Right kidney (tissue), 1 donor: ENCODE data around the gene SRGAP2B.
"Not testable (repeated sequence)": the region's sequence is repeated elsewhere in the genome, so short reads cannot be mapped to it uniquely, and the experiment has no call there.

Experiments used
- DNase-seq: peaks from one replicate; pipeline ENCODE4 v3.0.0-alpha.2; 2016

SRGAP2B gene

GRCh38 chr1:144946525-144947480 lies 148.3 kb downstream of the SRGAP2B start:
- DNase-seq = not testable (repeated sequence)

- DNase-seq = not testable (repeated sequence)
Measured at GRCh38 chr1:144941710-144942109, 153.4 kb downstream of the SRGAP2B start.

DNA sequence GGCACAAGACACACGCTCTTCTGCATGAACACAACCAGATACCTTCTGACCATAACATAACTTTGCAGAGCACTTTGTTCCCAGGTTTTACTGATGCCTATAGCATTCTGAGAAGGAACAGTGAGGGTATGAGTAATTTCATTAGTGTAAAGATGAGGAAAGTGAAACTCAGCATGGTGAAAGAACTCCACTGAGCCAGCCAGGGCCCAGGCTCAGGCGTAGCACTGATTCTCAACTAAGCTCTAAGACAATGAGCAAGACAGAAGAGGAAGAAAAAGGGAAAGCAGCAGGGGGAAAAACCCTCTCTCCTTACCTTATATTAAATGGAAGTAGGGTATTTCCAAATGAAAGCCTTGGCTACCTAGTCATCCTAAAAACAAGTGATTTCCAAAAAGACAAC lies 155.1 kb downstream of the SRGAP2B start:
- DNase-seq = not testable (repeated sequence)

DNA sequence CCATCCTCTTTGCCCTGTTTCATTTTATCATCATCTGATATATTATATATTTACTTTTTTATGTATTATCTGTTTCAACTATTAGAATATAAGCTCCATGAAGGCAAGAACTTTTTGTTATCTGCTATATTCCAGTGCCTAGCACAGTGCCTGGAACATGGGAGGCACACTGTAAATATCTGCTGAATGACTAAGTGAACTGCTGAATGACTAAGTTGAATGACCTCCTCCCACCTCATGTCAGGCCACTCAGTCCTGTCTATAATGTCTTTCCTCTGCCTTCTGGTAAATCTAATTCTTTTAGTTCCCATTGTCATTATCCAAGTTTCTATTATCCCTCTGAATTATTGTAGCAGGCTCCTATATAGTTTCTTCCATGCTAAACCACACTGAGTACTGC lies 156.5 kb downstream of the SRGAP2B start:
- DNase-seq = not testable (repeated sequence)

DNA sequence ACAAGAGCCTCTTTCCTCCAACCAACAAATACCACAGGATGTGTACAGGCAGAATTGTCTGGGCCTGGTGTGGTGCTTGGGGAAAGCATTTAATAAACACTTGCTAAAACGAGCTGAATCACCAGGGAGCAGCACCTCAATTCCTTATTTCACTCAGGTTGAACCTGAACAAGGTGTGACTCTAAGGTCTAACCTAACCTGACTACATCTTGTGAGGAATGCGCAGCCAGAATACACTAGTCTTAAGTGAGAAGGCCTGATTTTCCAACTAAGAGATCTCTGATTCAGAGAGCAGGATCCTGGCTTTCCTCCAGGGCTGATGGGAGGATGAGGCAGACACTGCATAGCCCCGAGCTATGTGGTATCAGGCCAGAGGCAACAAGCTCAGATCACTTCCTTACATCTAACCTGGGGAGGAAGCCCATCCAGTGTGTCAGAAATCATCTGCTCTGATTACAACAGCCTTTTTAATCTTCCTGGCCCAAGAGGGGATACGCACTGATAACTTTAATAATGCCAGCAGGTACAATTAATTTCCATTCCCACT lies 158.9 kb downstream of the SRGAP2B start:
- not testable (repeated sequence) for DNase-seq

DNA sequence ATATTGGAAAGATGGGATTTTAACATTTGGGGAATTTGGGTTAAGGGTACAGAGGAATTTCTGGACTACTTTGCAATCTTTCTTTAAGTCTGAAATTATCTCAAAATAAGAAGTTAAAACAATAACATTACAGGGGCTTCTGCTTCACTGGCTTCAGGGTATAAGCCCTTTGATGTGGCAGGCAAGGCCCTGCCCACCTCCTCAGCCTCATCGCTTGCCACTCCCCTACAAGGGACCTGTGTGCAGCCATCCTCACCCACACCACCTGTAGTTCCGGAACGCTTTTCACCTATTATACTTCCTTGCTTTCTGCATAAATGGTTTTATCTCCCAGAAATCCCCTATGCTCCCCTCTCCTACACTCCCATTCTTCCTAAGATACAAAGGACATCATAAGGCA lies 159.8 kb downstream of the SRGAP2B start:
- DNase-seq = not testable (repeated sequence)

- DNase-seq = not testable (repeated sequence)
Measured at GRCh38 chr1:144933014-144933413, 162.1 kb downstream of the SRGAP2B start.

DNA sequence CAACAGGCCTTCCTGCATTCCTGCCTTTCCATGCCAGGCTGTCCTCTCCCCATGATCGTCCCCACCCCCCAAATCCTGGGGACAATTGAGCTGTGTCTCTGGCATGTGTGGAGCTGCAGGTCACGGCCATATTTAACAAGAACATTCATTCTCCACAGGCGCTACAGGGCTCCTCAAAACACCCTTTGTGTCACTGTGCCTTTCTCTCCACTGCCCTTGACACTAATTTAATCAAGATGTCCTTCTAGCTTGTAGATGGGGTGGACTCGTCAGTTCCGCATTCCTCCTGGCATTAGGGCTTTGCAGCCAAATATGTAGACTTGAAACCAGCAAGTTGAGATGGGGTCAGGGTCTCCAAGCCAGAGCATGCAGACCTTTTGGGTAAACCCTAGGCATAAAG lies 163.0 kb downstream of the SRGAP2B start:
- not testable (repeated sequence) for DNase-seq

DNA sequence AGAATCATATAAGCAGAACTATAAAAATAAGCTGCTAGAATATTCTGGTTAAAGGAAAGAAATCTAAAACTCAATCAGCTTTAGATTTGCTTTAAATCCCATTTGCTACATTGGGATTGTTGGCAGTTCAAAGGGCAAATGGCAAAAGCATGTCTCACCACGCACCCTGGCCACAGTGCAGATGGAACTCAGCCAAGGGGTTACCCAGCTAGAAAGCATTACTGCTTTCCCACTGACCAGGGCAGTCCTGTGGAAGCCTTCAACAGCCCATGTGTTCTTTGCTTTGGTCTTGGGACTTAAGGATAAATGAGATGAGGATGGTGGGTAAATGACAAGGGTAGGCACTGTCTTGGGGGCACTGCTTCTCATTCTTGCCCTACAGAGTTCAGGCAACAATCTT lies 163.6 kb downstream of the SRGAP2B start:
- not testable (repeated sequence) for DNase-seq

DNA sequence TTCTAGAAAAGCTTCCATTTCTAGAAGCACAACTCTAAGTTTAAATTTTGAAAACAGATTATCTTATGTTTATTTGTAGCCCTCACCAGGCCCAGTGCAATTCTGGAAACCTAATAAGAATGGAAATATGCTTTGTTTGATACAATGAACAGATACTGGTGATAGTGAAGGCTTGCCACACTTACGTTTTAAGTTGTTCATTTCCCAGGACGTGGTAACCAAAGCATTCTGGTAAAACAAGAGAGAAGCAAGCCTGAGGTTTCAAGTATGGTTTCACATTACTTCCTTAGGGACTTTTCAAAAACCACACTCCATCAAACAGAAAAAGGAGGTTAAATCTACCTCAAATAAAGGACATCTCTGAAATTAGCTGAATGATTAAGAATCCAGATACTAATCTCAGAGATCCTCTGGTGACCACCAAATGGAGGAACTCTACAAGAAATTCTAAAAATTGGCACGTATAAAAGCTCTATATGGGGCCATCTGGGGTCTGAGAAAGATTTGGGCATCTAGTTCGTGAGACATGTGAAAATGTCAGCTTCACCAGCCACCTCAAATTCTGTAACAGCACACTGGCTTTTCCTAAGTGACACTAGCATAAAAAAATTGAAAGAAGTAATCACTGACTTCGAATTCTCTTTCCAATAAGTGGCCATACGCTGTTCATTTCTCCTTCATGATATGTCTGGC lies 164.9 kb downstream of the SRGAP2B start:
- not testable (repeated sequence) for DNase-seq

DNA sequence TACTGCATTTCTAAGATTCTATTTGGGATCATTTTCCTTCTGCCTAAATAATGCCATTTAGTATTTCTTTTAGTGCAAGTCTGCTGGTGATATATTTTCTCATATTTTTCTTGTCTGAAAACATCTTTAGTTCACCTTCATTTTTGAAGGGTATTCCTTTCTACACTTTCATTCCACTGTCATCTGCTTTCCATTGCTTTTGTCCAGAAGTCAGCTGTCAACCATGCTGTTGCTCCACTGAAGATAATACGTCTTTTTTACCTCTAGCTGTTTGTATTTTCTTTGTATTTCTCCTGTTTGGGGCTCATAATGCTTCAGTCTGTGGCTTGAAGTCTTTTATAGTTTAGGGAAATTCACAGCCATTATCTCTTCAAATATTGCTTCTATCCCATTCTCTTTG lies 167.8 kb downstream of the SRGAP2B start:
- not testable (repeated sequence) for DNase-seq

DNA sequence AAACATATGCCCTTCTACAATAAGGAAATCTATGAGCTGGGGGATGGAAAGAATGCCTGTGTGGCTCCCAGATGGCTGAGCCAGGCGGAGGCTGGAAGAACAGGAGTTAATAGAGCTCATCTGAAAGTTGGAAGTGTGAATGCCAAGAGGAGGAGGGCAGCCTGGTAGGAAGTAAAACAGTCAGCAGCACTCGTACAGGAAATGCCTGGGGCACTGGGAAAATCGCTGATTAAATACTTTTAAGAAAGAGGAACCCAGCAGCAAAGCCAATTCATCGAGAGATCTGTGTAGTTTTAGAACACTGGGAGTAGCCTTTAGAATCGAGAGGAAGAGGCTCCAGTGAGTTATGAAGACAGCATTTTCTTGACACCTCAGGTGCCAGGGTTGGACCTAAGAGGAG lies 171.5 kb downstream of the SRGAP2B start:
- not testable (repeated sequence) for DNase-seq

- not testable (repeated sequence) for DNase-seq
Measured at GRCh38 chr1:144922785-144923184, 172.3 kb downstream of the SRGAP2B start.

DNA sequence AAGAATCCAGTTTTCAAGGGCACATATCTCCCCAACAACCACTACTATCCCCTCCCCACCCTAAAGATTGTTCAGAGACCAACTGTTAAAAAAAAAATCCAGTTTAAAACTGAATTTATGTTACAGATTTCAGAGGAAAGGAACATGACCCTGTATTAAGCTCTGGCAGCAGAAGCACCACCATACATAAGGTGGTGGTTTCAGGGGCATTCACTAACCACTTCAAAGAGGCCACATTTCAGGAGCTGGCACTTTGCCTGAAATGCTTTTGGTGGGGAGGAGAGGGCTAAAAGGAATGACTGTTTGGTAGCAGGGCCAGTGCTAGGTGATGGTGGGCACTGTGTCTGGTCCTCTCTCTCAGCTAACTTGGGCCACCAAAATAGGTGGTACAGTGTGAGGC lies 176.0 kb downstream of the SRGAP2B start:
- not testable (repeated sequence) for DNase-seq

- not testable (repeated sequence) for DNase-seq
Measured at GRCh38 chr1:144918027-144918603, 177.0 kb downstream of the SRGAP2B start.

DNA sequence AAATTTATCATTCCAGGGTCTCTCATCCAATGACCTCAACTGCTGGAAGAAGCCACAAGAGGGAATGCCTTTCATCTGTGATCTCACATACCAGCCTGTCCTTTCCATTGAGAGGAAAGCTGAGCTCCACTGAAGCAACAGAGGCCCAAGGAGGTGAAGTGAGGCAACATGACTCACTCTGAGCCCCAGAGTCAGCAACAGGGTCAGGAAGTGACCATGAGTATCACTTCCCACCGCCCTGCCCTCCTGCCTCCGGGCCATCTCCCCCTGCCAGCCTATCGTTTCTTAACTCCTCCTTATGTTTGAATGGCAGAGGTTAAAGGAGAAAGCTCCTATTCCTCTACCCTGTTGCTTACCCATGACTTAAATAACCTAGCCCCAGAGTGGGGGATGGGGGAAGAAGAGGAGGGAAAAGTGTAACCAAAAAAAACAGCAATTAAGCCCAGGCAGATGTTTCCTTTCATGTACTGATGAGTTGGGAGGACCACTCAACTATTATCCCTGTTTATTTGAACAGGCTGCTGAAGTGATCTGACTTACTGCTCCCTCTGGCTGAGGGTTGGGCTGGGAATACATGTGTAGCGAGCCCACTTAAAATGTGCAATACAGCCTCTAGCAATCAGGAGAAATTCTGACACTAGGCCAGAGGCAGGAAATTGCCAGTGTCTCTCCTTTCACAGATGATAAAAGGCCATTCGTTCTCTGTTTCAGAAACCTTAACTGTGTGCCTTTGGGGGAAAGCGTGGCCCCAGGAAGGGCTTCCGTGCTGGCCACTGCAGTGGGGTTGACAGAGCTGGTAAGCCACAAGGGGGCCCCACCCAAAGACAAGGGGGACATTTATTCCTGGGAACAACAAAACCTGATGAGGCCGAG lies 177.7 kb downstream of the SRGAP2B start:
- DNase-seq = not testable (repeated sequence)

DNA sequence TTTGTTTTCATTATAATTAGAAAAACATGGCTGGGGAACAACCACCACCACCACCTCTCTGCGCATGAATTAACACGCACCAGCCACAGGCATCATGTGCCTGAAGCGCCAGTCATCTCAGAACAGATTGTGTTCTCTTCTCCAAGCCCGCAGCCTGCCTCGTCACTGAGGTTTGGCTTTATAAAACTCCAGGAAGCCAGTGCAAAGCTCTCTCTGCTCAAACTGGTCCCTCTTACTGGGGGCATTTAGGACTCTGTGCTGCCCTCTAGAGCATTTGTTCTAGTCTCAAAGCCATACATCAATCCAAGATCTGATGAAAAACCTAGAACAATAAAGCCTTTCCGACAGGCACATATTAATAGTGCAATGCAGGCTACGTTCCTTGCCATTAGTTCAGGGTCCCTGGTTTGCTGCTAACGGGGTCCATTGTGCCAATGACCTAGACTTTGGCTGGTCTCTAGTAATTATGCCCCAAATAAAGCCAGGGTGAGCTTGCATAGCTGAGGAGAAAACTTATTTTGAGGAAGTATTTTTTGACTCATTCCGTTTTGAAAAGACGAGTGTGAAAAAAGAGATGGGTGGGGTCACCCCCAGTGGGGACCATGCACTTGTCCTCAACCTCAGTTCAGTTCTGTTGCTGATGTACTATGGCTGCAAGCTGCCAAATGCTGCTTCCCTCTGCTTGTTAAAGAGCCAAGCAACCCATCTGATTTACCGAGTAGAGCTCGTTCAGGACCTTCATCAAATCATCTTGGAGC lies 181.0 kb downstream of the SRGAP2B start:
- DNase-seq = not testable (repeated sequence)

DNA sequence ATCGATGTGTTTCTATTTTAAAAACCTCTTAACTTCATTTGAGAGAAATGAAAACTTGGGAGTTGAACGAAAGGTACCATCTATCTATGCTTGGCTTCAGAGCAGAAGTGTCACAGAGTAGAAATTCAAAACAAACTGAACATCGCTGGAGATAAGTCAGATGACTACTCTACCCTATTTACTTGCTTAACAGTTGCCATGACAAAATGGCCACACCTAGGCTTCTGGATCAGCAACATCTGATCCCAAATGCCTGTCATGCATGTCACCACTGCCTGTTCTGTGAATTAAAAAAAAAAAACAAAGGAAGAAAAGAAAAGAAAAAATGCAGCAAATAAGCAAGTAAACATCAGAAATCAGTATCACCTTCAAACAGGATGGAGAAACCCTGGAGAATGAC lies 181.7 kb downstream of the SRGAP2B start:
- not testable (repeated sequence) for DNase-seq

DNA sequence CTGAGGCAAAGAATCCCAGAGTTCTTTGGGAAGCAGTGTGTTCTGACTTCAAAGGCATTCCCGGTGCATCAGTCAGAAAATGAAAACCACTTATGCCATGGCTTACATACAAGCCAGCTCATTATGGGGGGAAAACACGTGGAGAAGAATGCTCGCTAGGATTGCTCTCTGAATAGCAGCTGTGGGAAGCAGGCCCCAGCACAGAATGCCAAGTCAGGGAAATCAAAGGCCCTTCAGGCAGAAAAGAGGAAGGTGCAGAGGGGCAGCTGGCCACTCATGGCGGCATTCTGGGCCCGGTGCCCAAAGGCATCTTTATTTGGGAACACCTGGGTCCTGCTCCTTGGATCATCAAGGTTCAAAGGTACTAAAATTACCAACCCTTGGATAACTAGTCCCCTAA lies 184.4 kb downstream of the SRGAP2B start:
- not testable (repeated sequence) for DNase-seq

DNA sequence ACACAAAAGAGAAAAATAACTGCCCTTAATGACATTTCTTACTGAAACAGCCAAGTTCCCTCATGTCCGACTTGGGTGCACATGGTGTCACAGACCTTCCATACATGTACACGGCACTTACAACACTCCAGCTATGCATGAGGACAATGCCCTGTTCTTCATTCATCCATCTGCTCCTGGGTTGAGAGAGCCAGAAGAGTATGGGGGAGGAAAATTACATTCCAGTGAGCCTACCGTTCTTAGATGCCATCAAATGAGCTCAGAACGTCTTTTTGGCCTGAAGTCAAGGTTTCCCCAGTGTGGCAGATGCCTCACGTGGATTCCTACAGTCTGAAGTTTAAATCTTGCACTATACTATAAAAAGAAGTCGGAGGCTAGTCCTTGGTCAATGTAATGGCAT lies 194.3 kb downstream of the SRGAP2B start:
- not testable (repeated sequence) for DNase-seq
